OCI-LY7 (cell line): Measurements from ENCODE around the gene GPANK1.

Experiments used
- CTCF ChIP-seq: fragments of 200-600 bp; sonication (generic); conservative IDR thresholded peaks from 2 replicates; pipeline ENCODE4 v1.5.1; 2014; ENCODE audit warnings: mild to moderate bottlenecking, antibody characterized with exemption, low read length, moderate library complexity, mixed read lengths
- EZH2phosphoT487 ChIP-seq: fragments of 200-600 bp; sonication (generic); IDR thresholded peaks from 2 replicates; pipeline ENCODE4 v1.6.1; 2018; ENCODE audit warnings: low read depth, borderline replicate concordance, mild to moderate bottlenecking, mixed run types, antibody characterized with exemption, low read length, moderate library complexity, mixed read lengths

- no peak for TF ChIP-seq EZH2phosphoT487
- TF ChIP-seq CTCF = no peak
Observed at GRCh38 chr6:31708224-31708623, 43.4 kb upstream of the GPANK1 start.
